GM15510 (cell line): Measurements from ENCODE around the gene SLC38A8.

ENCODE experiments used
- POLR2A ChIP-seq: IDR thresholded peaks from 3 replicates; pipeline ENCODE4 v1.6.1; 2011; ENCODE audit warnings: borderline replicate concordance; ENCODE audit not compliant: insufficient read length; ENCODE audit errors: extremely low read depth

Gene SLC38A8

GRCh38 chr16:84009282-84009681 is 33.3 kb downstream of the SLC38A8 start:
- TF ChIP-seq POLR2A = no peak

GRCh38 chr16:84007965-84008364 is 34.6 kb downstream of the SLC38A8 start:
- no peak for TF ChIP-seq POLR2A

- no peak for TF ChIP-seq POLR2A
These were observed 35.1 kb downstream of the SLC38A8 start for GRCh38 chr16:84007520-84007919.

- no peak for TF ChIP-seq POLR2A
These were observed 37.2 kb downstream of the SLC38A8 start for GRCh38 chr16:84005391-84005790.

- TF ChIP-seq POLR2A = no peak
These were observed 38.2 kb downstream of the SLC38A8 start for GRCh38 chr16:84004442-84004841.

- TF ChIP-seq POLR2A = no peak
These were observed 39.6 kb downstream of the SLC38A8 start for GRCh38 chr16:84003038-84003437.

GRCh38 chr16:84001726-84002125 is 40.9 kb downstream of the SLC38A8 start:
- no peak for TF ChIP-seq POLR2A

GRCh38 chr16:84000989-84001642 is 41.5 kb downstream of the SLC38A8 start:
- no peak for TF ChIP-seq POLR2A

GRCh38 chr16:83998091-83998490 is 44.5 kb downstream of the SLC38A8 start:
- TF ChIP-seq POLR2A = no peak

GRCh38 chr16:83996481-83997252 is 45.9 kb downstream of the SLC38A8 start:
- TF ChIP-seq POLR2A = no peak

GRCh38 chr16:83995754-83996153 is 46.8 kb downstream of the SLC38A8 start:
- TF ChIP-seq POLR2A = no peak

- TF ChIP-seq POLR2A = no peak
These were observed 47.9 kb downstream of the SLC38A8 start for GRCh38 chr16:83994703-83995102.

- TF ChIP-seq POLR2A = no peak
These were observed 48.5 kb downstream of the SLC38A8 start for GRCh38 chr16:83994087-83994486.

GRCh38 chr16:83992624-83993023 is 50.0 kb downstream of the SLC38A8 start:
- TF ChIP-seq POLR2A = no peak

- TF ChIP-seq POLR2A = no peak
These were observed 52.1 kb downstream of the SLC38A8 start for GRCh38 chr16:83990492-83990891.

- TF ChIP-seq POLR2A = no peak
These were observed 53.3 kb downstream of the SLC38A8 start for GRCh38 chr16:83989300-83989699.

GRCh38 chr16:83983491-83983890 is 59.1 kb downstream of the SLC38A8 start:
- no peak for TF ChIP-seq POLR2A

GRCh38 chr16:83981799-83982198 is 60.8 kb downstream of the SLC38A8 start:
- TF ChIP-seq POLR2A = no peak
